ENCODE results near the gene ENDOU. TPM values are rescaled to one million over a fixed set of nuclear protein-coding genes. Genes with fewer than 3 reads are reported as not detected.

Gene ENDOU
- polyA plus RNA-seq, 1 donor from 2014 or later, result not detected

DNA sequence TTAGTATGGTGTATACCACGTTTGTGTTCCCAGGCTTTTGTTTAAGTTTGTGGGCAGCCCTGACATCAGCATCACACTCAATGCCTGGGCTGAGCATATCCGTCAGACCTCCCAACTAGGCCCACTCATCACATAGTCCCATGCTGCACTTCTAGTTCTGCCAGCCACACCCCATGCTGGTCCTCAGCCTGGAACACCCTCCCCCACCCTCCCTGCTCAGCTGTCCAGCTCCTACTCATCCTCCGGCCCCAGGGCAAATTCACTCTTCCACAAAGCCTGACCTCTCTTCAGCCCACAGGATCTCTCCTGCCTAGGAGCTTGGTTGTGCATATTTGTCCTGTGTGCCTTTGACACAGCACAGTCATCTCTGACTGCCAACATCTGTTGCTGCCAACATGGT lies 3.9 kb upstream of the ENDOU start:
- Mint-ChIP-seq H3K27ac (no peak overlapping the region), H3K9me3 (no peaks in the 10 kb centered on the region), H3K27me3 (no peaks in the 10 kb centered on the region), H3K4me1 (peaks cover 16 to 19% (median 17%) of the 10 kb centered on the region in 3 donors), H3K4me3 (no peak overlapping the region), H3K36me3 (no peaks in the 10 kb centered on the region)

DNA sequence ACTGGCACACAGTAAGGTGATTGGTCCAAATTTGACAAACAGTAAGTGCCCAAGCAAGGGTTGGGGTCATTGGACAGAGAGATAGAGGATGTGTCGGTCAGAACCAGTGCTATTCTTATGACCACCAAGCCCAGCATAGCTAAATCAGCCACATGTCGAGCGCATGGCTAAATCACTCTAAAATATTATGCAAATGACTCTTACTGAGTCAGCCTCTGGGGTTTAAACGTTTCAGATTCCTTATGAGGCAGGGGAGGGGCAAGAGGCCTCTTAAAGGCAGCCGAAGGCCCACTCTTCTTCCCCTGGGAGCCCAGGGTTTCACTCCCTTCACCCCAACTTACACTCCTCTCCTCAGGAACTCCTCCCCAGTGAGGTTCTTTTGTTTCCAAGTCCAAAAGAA lies 603 bp upstream of the ENDOU start:
- Mint-ChIP-seq H3K4me3 (peak overlapping the region in 1 of 4 donors; percentile 76), H3K4me1 (peaks cover 18 to 27% (median 18%) of the 10 kb centered on the region in 3 donors), H3K27me3 (no peaks in the 10 kb centered on the region), H3K27ac (no peak overlapping the region), H3K9me3 (no peaks in the 10 kb centered on the region), H3K36me3 (peaks cover 8% of the 10 kb centered on the region)

DNA sequence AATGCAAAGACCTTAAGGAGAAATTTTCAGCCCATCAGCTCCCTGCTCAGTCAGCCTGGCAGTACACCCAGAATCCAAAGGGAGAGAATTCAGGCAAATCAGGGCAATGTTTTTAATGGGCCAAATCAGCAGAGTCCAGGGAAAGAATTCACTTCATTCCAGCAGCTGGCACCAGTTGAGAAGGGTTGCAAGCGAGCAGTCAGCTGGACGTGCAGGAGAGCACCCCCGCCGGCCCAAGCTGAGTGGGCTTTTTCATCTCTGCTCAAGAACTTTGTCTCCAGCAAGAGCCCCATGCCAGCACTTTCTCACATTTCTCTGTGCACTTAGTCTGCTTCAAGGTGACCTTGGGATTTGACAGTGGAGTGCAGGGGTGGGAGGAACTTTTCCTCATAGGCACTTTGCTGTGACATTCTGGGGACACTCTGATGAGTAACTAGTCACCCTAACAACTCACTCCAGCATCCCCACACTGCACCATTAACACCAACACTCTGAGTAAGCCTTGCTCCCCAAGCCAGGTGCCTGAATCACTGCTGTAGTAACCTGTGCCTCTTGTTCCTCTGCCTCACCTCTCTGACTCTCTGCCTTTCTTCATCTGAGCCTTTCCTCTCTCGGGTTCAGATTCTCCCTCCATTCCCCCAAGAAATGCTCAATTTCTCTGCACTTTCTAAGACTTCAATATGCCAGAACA lies 2.2 kb downstream of the ENDOU start:
- no peak overlapping the region for H3K27ac Mint-ChIP-seq
- peaks cover 18 to 28% (median 19%) of the 10 kb centered on the region in 3 donors for H3K4me1 Mint-ChIP-seq
- peaks cover 12% of the 10 kb centered on the region for H3K36me3 Mint-ChIP-seq
- no peak overlapping the region for H3K4me3 Mint-ChIP-seq
- H3K9me3 Mint-ChIP-seq, result no peaks in the 10 kb centered on the region
- H3K27me3 Mint-ChIP-seq, result no peaks in the 10 kb centered on the region

DNA sequence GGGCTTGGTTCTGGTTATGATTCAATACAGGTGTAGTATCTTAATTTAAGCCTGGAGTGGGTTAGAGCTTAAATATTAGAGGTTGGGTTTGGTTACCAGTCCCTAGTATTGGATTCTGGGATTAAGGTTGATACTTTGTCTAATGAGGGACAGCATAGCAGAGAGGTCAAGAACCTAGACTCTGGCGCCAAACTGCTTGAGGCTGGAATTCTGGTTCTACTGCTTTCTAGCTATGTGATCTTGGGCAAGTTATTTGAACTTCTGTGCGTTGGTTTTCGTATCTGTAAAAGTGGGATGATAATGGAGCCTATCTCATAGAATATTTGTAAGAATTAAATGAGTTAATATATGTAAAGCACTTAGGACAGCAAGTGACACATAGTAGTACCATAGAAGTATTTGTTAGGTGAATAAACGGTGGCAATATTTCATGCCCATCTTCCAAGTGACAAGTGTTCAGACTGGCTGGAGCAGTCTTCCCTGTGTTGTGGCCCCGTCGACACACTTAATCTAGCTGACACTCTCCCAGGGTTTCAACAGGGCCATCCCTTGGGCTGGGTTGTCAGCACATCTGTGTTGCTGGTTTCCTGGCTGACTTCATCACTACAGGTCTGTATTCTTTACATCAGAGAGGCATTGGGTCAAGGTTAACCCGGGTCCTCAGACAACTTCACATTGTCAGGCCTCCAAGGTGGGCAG lies 3.0 kb downstream of the ENDOU start:
- peaks cover 12% of the 10 kb centered on the region for H3K36me3 Mint-ChIP-seq
- no peaks in the 10 kb centered on the region for H3K9me3 Mint-ChIP-seq
- no peak overlapping the region for H3K4me3 Mint-ChIP-seq
- H3K4me1 Mint-ChIP-seq, result peaks cover 24 to 30% (median 26%) of the 10 kb centered on the region in 3 donors
- no peaks in the 10 kb centered on the region for H3K27me3 Mint-ChIP-seq
- H3K27ac Mint-ChIP-seq, result no peak overlapping the region

DNA sequence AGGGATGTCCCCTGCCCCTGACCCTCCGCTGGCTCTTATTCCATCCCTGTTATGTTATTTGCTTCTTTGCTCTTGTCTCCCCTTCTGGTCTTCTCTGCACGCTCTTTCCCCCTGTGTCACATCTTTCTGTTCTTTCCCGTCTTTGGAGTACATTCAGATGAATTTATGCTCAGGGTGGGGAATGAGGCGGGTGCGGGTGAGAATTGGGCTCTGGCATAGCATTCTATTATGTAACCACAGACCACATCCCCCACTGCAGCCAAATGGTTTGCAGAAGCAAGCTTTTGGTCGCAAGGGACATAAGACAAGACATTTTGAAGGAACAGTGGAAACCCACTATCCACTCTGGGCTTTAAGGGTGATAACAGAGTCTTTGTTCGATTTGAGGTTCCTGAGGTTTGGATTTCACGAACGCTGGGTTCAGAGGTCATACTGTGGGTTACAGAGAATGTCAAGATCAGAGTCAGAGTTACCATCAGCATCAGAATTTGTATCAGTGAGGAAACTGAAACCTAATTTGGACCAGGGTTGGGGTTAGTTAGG lies 3.8 kb downstream of the ENDOU start:
- Mint-ChIP-seq H3K4me1 (peaks cover 20 to 22% (median 22%) of the 10 kb centered on the region in 3 donors), H3K36me3 (peaks cover 12% of the 10 kb centered on the region), H3K27me3 (no peaks in the 10 kb centered on the region), H3K4me3 (no peak overlapping the region), H3K9me3 (no peaks in the 10 kb centered on the region), H3K27ac (peak overlapping the region in 1 of 3 donors; percentile 8)

DNA sequence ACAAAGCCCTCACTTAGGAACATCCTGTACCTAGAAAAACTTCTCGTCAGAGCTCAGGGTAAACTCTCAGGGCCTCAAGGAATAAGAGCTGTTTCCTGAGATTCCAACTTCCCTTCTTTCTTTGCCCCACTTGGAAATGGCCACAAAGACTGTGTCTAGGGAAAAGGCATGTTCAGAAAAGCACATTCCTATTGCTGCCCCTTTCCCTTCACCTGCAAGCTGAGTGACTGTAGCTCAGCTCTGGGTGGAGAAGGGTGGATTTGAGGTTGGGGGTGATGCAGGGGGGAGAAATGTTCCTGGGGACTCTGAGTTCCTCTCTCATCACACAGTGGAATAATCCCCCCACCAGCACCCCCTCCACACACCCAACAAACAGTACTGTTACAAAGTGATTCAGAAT lies 6.8 kb downstream of the ENDOU start:
- Mint-ChIP-seq H3K9me3 (no peaks in the 10 kb centered on the region), H3K27me3 (no peaks in the 10 kb centered on the region)

DNA sequence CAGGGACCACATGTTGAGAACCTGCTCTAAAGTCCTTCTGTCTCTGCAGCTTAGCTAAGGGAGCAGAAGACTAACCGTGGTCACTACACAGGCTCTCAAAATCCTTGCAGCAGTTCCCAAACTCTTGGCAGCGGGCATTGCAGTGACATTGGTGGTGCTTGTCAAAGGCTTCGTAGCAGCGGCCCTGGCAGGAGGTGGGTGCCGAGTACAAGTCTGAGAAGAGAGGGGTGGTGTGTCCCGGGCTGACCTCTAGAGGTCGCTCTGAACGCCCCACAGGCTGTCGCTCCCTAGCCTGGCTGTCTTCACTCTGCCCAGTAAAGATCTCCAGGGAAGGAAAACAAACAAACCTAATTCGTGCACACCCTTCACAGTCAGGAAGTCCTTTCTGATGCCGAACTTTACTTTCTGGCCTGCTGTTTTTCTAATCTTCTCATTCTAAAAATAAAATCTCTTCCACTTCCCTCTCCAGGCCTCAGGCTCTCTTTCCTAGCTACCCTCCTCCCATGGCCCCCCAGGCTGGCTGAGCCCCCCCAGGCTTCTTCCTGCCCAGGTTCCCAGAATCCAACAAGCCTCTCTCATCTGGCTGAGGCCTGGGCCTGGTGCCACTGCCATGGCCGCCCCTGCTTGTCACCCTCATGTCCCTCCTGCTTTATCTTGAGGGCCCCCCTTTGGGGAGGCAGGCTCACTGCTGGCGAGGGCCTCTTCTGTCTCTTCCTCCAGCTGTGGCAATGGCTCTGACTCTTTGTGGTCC lies 7.7 kb downstream of the ENDOU start:
- Mint-ChIP-seq H3K36me3 (peaks cover 9% of the 10 kb centered on the region), H3K9me3 (no peaks in the 10 kb centered on the region), H3K27ac (peak overlapping the region in 2 of 3 donors; percentile 59 to 75), H3K27me3 (no peaks in the 10 kb centered on the region), H3K4me1 (peaks cover 10 to 20% (median 13%) of the 10 kb centered on the region in 3 donors), H3K4me3 (peak overlapping the region in 2 of 4 donors; percentile 36 to 45)

More for the DNA sequence above, 6.8 kb downstream of the ENDOU start:
- Mint-ChIP-seq H3K36me3 (peaks cover 12% of the 10 kb centered on the region), H3K4me1 (peaks cover 13 to 20% (median 13%) of the 10 kb centered on the region in 3 donors), H3K4me3 (no peak overlapping the region), H3K27ac (no peak overlapping the region)

DNA sequence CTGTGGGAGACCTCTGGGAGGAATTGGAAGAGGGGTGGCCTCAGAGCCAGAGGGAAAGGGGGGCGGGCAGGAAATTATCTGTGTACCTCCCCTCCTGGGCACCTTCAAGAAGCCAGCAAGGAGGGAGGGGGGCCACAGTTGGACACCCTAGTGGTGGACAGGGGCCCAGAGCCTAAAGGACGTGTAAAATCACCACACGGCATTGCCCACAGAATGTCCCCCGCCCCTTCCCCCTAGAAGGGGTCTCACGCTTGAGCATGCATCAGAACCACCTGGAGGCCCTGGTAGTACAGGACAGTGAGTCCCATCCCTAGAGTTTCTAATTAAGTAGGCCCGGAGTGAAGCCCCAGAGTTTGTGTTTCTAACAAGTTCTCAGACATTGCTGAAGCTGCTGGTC lies 8.2 kb downstream of the ENDOU start:
- Mint-ChIP-seq H3K9me3 (no peaks in the 10 kb centered on the region), H3K4me1 (peaks cover 10 to 20% (median 13%) of the 10 kb centered on the region in 3 donors), H3K27me3 (no peaks in the 10 kb centered on the region), H3K36me3 (peaks cover 5% of the 10 kb centered on the region), H3K27ac (no peak overlapping the region), H3K4me3 (no peak overlapping the region)

DNA sequence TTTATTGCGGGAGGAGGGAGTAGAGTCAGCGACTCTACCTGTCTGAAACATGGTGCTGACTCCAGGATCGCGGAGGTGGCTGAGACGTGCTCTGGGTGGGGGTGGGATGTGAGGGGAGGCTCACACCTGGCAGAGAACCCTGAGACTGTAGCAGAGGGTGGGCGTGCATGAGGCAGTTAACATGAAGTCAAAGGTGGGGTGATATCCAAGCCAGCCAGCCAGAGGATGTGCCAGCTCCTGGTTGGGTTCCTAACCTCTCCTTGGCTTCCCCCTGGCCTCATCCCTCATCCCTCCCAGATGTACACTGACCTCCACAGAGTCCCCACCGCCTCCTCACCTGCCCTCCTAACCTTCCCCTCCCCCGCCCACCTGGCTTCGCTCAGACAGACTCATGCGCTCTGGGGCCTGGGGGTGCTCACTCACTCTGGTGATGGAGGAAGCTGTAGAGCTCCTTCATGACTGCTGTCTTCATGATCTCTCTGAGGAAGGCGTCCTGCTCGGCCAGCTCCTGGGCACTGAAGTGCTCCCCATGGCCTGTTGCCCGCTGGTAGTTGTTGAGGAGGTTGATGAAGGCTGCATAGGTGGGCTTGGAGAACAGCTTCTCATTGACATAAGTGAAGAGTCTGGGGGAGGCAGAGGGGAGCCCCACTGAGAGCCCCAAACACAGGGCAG lies 9.3 kb downstream of the ENDOU start:
- Mint-ChIP-seq H3K4me1 (peaks cover 10 to 20% (median 13%) of the 10 kb centered on the region in 3 donors), H3K27ac (peak overlapping the region in 1 of 3 donors; percentile 68), H3K4me3 (peak overlapping the region in 1 of 4 donors; percentile 34), H3K9me3 (no peaks in the 10 kb centered on the region), H3K27me3 (no peaks in the 10 kb centered on the region), H3K36me3 (peaks cover 4% of the 10 kb centered on the region)

DNA sequence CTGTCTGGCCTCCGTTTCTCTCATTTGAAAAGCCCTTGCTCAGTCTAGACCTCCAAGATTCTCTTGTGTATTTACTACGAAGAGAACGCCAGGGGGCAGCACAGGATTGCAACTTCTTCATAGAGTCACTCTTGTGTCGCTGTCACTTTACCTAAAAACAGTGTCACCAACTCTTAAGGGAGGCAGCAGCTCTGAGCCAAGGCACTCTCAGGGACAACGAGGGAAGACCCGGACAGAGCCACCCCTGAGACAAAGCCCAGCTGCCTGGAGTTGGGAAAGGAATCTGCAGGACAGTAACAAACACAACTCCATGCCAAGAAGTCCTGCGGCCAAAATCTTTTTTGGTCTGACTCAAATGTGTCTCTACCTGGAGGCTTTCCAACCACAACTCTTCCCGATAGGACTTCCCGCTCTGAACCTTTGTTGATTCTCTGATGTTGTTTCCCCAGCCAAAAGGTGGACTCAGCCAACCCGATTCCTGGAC lies 9.9 kb downstream of the ENDOU start:
- H3K4me1 Mint-ChIP-seq, result peaks cover 10 to 25% (median 15%) of the 10 kb centered on the region in 3 donors
- H3K27ac Mint-ChIP-seq, result peak overlapping the region in 1 of 3 donors; percentile 0
- peaks cover 4% of the 10 kb centered on the region for H3K36me3 Mint-ChIP-seq
- no peaks in the 10 kb centered on the region for H3K27me3 Mint-ChIP-seq
- peak overlapping the region in 1 of 4 donors; percentile 34 for H3K4me3 Mint-ChIP-seq
- no peaks in the 10 kb centered on the region for H3K9me3 Mint-ChIP-seq

DNA sequence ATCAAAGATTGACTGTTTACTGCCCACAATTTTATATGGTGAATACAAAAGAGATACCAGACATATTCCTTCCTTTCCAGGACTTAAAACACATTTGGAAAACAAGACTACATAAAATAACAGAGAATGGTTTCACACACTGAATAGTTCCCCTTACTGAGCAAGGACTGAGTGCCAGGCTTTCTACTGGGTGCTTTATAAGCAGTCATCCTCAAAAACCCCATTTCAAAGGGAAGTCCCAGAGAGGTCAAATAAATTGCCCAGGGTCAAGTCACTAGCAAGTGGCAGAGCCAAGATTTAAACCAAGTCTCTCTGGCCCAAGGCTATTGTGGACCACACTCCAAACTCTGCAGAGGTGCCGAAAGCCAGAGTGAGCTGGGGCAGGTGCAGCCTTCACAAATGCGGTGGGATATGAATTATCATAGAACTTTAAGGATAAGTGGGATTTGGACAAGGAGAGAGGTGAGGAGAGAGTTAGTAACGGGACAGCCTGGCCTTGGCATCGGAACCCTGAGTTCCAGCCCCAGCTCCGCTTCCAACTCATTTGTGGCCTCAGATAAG lies 10.4 kb downstream of the ENDOU start:
- Mint-ChIP-seq H3K9me3 (no peaks in the 10 kb centered on the region), H3K27ac (peak overlapping the region in 2 of 3 donors; percentile 0 to 28), H3K4me1 (peaks cover 11 to 27% (median 16%) of the 10 kb centered on the region in 3 donors), H3K36me3 (peaks cover 1% of the 10 kb centered on the region), H3K4me3 (no peak overlapping the region), H3K27me3 (no peaks in the 10 kb centered on the region)

DNA sequence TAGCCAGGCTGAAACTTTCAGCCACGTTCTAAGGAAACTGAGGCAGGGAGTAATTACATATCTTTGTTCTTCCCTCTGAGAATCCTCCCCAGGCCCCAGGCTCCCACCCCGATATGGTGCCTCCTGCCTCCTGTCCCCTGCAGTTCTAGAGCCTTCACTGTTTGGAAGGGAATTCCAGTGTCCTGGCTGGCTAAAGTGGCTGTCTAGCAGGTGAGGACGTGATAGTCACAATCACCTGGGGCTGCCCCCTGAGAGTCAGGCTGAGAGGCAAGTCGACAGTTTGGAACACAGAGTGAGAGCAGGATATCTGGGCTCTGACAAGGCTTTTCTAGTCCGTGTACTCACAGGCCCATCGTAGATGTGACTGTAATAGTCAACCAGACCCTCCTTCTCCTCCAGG lies 13.1 kb downstream of the ENDOU start:
- Mint-ChIP-seq H3K9me3 (no peaks in the 10 kb centered on the region), H3K36me3 (no peaks in the 10 kb centered on the region), H3K27ac (no peak overlapping the region), H3K27me3 (no peaks in the 10 kb centered on the region), H3K4me1 (peaks cover 29 to 46% (median 31%) of the 10 kb centered on the region in 3 donors), H3K4me3 (peak overlapping the region in 1 of 4 donors; percentile 37)

DNA sequence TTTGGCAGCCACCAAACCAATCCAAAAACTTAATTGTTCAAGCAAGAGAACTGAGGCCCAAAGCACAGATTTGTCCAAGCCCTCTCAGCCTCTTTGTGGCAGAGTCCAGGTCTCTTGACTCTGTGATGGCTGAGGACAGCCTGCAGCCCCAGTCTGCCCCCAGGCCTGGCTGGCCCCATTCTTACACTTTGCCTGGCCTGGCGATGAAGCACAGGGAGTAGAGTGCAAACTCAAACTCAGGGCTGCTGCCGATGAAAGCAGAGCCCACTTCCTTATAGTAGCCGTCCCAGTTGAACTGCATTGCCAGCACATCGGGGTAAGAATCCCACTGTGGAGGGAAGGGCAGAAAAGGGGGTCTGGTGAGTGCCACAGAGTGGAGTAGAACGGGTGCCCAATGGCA lies 13.8 kb downstream of the ENDOU start:
- H3K9me3 Mint-ChIP-seq, result no peaks in the 10 kb centered on the region
- H3K4me1 Mint-ChIP-seq, result peaks cover 33 to 46% (median 37%) of the 10 kb centered on the region in 3 donors
- no peak overlapping the region for H3K4me3 Mint-ChIP-seq
- H3K27ac Mint-ChIP-seq, result no peak overlapping the region
- no peaks in the 10 kb centered on the region for H3K36me3 Mint-ChIP-seq
- no peaks in the 10 kb centered on the region for H3K27me3 Mint-ChIP-seq

DNA sequence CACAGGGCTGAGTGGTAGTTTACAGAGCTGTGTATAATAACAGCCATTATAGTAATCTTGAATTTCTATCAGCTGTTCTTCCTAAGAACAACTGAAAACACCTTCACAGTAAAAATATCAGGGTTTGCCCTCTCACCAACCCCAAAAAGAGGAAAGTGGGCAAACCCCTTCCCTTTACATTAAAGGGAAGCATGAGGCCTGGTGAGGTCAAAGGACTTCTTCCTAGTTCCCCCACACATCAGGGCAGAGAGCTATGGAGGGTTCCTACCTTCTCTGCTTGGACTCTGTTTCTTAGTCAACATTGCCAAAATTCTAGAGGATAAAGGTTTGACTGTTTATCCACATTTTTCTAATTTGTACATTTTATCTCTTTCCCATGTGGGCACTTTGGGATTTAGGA lies 15.0 kb downstream of the ENDOU start:
- Mint-ChIP-seq H3K4me1 (peaks cover 33 to 47% (median 37%) of the 10 kb centered on the region in 3 donors), H3K4me3 (peak overlapping the region in 2 of 4 donors; percentile 48 to 86), H3K27me3 (no peaks in the 10 kb centered on the region), H3K9me3 (no peaks in the 10 kb centered on the region), H3K36me3 (no peaks in the 10 kb centered on the region), H3K27ac (peak overlapping the region in 2 of 3 donors; percentile 46 to 61)

All from IgD-negative memory B cell (primary cell).